ENCODE data around the gene GCM1. TPM values are rescaled to one million over a fixed set of nuclear protein-coding genes. Genes with fewer than 3 reads are reported as not detected.

The GCM1 gene
- total and polyA plus RNA-seq, 12 donors = 0.01 TPM; not detected in 11

GRCh38 chr6:53095270-53095669 is 53.4 kb downstream of the GCM1 start:
- H3K27ac ChIP-seq = no peak overlapping the region
- peaks cover 0 to 100% (median 83%) of the 10 kb centered on the region in 9 donors for H3K36me3 ChIP-seq
- intact Hi-C loops (cut with DNase I) = no loop called here
- no peaks in the 10 kb centered on the region for H3K27me3 ChIP-seq
- H3K9me3 ChIP-seq = no peaks in the 10 kb centered on the region
- WGBS, 2 donors = 91% methylated on average over 3 of the region's 3 CpGs
- ATAC-seq (no peak), DNase-seq (no peak)
- TF ChIP-seq, protein P1, sequence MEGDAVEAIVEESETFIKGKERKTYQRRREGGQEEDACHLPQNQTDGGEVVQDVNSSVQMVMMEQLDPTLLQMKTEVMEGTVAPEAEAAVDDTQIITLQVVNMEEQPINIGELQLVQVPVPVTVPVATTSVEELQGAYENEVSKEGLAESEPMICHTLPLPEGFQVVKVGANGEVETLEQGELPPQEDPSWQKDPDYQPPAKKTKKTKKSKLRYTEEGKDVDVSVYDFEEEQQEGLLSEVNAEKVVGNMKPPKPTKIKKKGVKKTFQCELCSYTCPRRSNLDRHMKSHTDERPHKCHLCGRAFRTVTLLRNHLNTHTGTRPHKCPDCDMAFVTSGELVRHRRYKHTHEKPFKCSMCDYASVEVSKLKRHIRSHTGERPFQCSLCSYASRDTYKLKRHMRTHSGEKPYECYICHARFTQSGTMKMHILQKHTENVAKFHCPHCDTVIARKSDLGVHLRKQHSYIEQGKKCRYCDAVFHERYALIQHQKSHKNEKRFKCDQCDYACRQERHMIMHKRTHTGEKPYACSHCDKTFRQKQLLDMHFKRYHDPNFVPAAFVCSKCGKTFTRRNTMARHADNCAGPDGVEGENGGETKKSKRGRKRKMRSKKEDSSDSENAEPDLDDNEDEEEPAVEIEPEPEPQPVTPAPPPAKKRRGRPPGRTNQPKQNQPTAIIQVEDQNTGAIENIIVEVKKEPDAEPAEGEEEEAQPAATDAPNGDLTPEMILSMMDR (IDR thresholded peaks at IDR 0.05) = no peak
- H3K4me1 ChIP-seq = no peaks in the 10 kb centered on the region
- H3K4me3 ChIP-seq = no peak overlapping the region

GRCh38 chr6:53090576-53090975 is 58.1 kb downstream of the GCM1 start:
- H3K4me3 ChIP-seq = no peak overlapping the region
- H3K27ac ChIP-seq = no peak overlapping the region
- ATAC-seq = no peak
- TF ChIP-seq, protein P1 (IDR thresholded peaks at IDR 0.05) = no peak
- no peaks in the 10 kb centered on the region for H3K27me3 ChIP-seq
- H3K4me1 ChIP-seq = no peaks in the 10 kb centered on the region
- 90 to 98% methylated on average over 2 of the region's 2 CpGs for WGBS, 2 donors
- intact Hi-C loops (cut with DNase I) = no loop called here
- H3K9me3 ChIP-seq = no peaks in the 10 kb centered on the region
- peaks cover 0 to 100% (median 76%) of the 10 kb centered on the region in 9 donors for H3K36me3 ChIP-seq
- DNase-seq = no peak

DNA sequence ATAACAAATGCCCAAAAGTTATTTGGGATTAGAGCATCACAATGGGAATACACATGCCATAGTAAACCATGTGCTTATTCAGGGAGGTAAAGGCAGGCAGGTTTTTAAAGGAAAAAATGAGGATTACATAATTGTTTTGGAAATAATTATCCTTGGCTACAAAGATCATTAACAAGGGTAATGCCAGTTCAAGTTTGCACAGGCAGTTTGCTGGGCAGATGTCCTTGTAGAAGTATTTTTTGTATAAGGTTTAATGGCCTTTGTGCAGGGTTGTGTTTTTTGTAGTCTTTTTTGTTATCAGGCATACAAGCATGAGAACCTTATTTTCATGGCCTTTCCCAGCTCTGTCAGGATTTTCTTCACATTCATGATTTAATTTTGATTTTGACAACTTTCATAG is 58.7 kb downstream of the GCM1 start:
- no peaks in the 10 kb centered on the region for H3K27me3 ChIP-seq
- DNase-seq = no peak
- TF ChIP-seq, protein P1 (IDR thresholded peaks at IDR 0.05) = no peak
- H3K4me1 ChIP-seq = no peaks in the 10 kb centered on the region
- no peak overlapping the region for H3K4me3 ChIP-seq
- H3K9me3 ChIP-seq = no peaks in the 10 kb centered on the region
- H3K36me3 ChIP-seq = peaks cover 0 to 100% (median 77%) of the 10 kb centered on the region in 9 donors
- intact Hi-C loops (cut with DNase I) = no loop called here
- H3K27ac ChIP-seq = no peak overlapping the region
- ATAC-seq = no peak

DNA sequence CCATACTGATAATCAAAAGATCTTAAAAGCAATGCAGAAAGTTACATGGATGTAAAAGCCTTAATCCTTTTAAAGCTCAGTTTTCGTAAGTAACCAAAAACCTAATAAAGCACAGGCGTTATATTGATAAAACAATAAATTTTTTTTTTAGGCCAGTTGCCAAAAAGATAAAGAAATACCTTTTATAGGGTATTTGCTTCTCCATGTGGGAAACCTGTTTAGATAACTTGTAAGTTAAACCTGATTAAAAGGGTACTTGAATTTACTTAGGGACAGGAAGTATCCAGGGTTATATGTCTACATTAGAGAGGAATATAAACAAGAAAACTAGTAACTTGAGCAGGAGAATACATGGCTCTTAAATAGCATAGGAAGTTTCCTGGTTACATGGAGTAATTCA is 62.3 kb downstream of the GCM1 start:
- H3K4me1 ChIP-seq = no peaks in the 10 kb centered on the region
- TF ChIP-seq, protein P1 (IDR thresholded peaks at IDR 0.05) = no peak
- DNase-seq (no peak), ATAC-seq (no peak)
- H3K9me3 ChIP-seq = no peaks in the 10 kb centered on the region
- H3K27ac ChIP-seq = no peak overlapping the region
- H3K36me3 ChIP-seq = peaks cover 0 to 100% (median 78%) of the 10 kb centered on the region in 9 donors
- no peaks in the 10 kb centered on the region for H3K27me3 ChIP-seq
- intact Hi-C loops (cut with DNase I) = no loop called here
- WGBS, 2 donors = 42 to 47% methylated on average over 2 of the region's 2 CpGs
- H3K4me3 ChIP-seq = no peak overlapping the region

Data from heart right ventricle (tissue), 16 donors.